ENCODE results near the gene APBA2.

APBA2 gene

DNA sequence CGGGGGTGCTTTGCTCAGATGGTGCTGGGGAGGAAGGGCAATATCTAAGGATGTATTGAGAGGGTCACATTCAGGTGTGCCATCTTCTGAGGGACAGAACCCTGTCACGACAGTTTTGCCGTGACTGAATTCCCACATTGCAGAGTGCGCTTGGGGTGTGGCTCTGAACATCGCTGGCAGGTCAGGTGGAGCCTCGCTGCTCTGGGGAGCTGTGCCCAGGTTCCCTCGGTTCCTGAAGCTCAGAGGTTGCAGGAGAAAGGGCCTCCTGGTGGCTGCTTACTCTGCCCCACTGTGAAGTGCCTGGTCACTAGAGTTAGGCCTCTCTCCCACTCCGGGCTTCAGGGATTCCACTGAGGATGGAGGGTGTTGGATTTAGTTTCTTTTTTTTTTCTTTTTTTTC, 51.5 kb downstream of the APBA2 start:
- Histone ChIP-seq H3K27ac (ENCODE audit: low read length, poor library complexity, severe bottlenecking) (no peak overlapping the region), H3K23ac (ENCODE audit: low read length in 2 of 2) (no peak overlapping the region), H3K4me3 (ENCODE audit: insufficient read depth in 1 of 2, low read depth in 1 of 2, low read length in 2 of 2) (no peak overlapping the region), H2BK120ac (ENCODE audit: low read depth, low read length) (no peak overlapping the region), H4K91ac (ENCODE audit: low read length) (no peak overlapping the region), H3K4me2 (ENCODE audit: low read length, poor library complexity, severe bottlenecking) (no peak overlapping the region), H3K18ac (ENCODE audit: low read depth in 1 of 2, low read length in 2 of 2) (no peak overlapping the region), H4K8ac (ENCODE audit: low read length) (peak overlapping the region; percentile 32), H2BK5ac (ENCODE audit: low read depth, low read length, poor library complexity, severe bottlenecking) (no peak overlapping the region), H3K36me3 (ENCODE audit: control insufficient read depth in 1 of 2, insufficient read depth in 2 of 2, low read depth in 1 of 2, low read length in 2 of 2) (no peaks in the 10 kb centered on the region), H2BK15ac (ENCODE audit: low read depth, poor library complexity, severe bottlenecking) (no peak overlapping the region), H3K79me1 (replicated peaks; ENCODE audit: low read length, poor library complexity, severe bottlenecking) (peaks cover 7% of the 10 kb centered on the region), H2AFZ (ENCODE audit: low read depth, low read length) (no peak overlapping the region), H3K14ac (ENCODE audit: low read length in 2 of 2) (peak overlapping the region in 1 of 2 experiments; percentile 13), H2AK5ac (ENCODE audit: low read length, severe bottlenecking) (no peak overlapping the region), H2BK12ac (ENCODE audit: low read length in 2 of 2) (peak overlapping the region in 1 of 2 experiments; percentile 57), H3K27me3 (ENCODE audit: control insufficient read depth in 1 of 2, insufficient read depth in 1 of 2, low read length in 2 of 2) (peaks cover 0 to 10% of the 10 kb centered on the region in 2 experiments), H3K9me3 (ENCODE audit: control insufficient read depth, low read length) (no peaks in the 10 kb centered on the region), H3K4me1 (ENCODE audit: control insufficient read depth, insufficient read depth, low read depth, low read length) (peaks cover 6% of the 10 kb centered on the region), H3K9ac (ENCODE audit: low read length) (no peak overlapping the region), H3K4ac (ENCODE audit: low read depth in 1 of 2, low read length in 2 of 2) (no peak overlapping the region)
- DNase-seq = no peak
- WGBS = 97% methylated on average over 6 of the region's 8 CpGs

DNA sequence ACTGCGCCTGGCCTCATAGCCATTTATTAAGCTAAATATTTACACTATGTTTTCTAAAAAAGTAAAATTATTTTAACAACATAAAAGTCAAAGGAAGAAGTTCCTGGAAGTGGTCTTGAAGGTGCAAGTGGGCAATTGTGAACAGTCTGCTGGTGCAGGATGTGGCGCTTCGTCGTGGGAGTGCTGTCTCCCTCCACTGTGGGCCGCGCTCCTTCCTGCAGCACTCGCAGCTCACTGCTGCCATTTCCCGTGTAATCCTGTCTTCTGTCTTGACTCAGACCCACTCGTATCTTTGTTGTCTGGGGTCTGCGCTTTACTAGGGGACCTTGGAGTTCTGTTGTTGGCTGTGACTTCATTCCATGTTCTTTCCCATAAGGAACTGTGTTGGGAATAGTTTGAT, 56.3 kb downstream of the APBA2 start:
- Histone ChIP-seq H3K9me3 (ENCODE audit: control insufficient read depth, low read length) (no peaks in the 10 kb centered on the region), H3K79me1 (replicated peaks; ENCODE audit: low read length, poor library complexity, severe bottlenecking) (peaks cover 2% of the 10 kb centered on the region), H2BK12ac (ENCODE audit: low read length in 2 of 2) (no peak overlapping the region), H3K23ac (ENCODE audit: low read length in 2 of 2) (no peak overlapping the region), H3K27me3 (ENCODE audit: control insufficient read depth in 1 of 2, insufficient read depth in 1 of 2, low read length in 2 of 2) (peaks cover 0 to 4% of the 10 kb centered on the region in 2 experiments), H3K4me1 (ENCODE audit: control insufficient read depth, insufficient read depth, low read depth, low read length) (peaks cover 6% of the 10 kb centered on the region), H3K36me3 (ENCODE audit: control insufficient read depth in 1 of 2, insufficient read depth in 2 of 2, low read depth in 1 of 2, low read length in 2 of 2) (peaks cover 0 to 3% of the 10 kb centered on the region in 2 experiments), H2AFZ (ENCODE audit: low read depth, low read length) (no peak overlapping the region), H4K91ac (ENCODE audit: low read length) (no peak overlapping the region), H2AK5ac (ENCODE audit: low read length, severe bottlenecking) (no peak overlapping the region), H2BK120ac (ENCODE audit: low read depth, low read length) (no peak overlapping the region), H2BK5ac (ENCODE audit: low read depth, low read length, poor library complexity, severe bottlenecking) (no peak overlapping the region), H3K9ac (ENCODE audit: low read length) (no peak overlapping the region), H3K18ac (ENCODE audit: low read depth in 1 of 2, low read length in 2 of 2) (no peak overlapping the region), H3K27ac (ENCODE audit: low read length, poor library complexity, severe bottlenecking) (no peak overlapping the region), H3K4me2 (ENCODE audit: low read length, poor library complexity, severe bottlenecking) (no peak overlapping the region), H2BK15ac (ENCODE audit: low read depth, poor library complexity, severe bottlenecking) (no peak overlapping the region), H3K14ac (ENCODE audit: low read length in 2 of 2) (no peak overlapping the region), H3K4ac (ENCODE audit: low read depth in 1 of 2, low read length in 2 of 2) (no peak overlapping the region), H4K8ac (ENCODE audit: low read length) (no peak overlapping the region), H3K4me3 (ENCODE audit: insufficient read depth in 1 of 2, low read depth in 1 of 2, low read length in 2 of 2) (no peak overlapping the region)
- 96% methylated on average over 9 of the region's 10 CpGs for WGBS
- DNase-seq = no peak

DNA sequence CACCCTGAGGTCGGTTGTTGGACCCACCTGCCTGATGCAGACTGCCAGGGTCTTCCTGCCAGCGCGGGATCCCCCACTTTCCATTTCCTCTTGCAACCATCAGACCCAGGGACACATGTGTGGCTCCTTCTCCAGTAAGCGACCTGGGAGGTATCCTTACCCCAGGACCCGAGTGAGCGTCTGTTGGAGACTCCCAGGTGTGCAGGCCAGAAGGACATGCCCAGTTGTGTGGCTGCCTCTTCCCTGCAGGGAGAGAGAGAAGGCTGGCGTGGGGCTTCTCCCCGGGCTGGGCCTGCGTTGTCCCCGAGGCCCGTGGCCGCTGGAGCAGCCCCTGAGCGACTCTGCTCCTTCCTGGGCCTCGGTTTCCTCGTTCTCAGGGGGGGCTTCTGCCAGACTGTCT, 56.8 kb downstream of the APBA2 start:
- Histone ChIP-seq H3K18ac (ENCODE audit: low read depth in 1 of 2, low read length in 2 of 2) (no peak overlapping the region), H2AK5ac (ENCODE audit: low read length, severe bottlenecking) (no peak overlapping the region), H3K4ac (ENCODE audit: low read depth in 1 of 2, low read length in 2 of 2) (no peak overlapping the region), H3K9ac (ENCODE audit: low read length) (no peak overlapping the region), H3K23ac (ENCODE audit: low read length in 2 of 2) (no peak overlapping the region), H3K14ac (ENCODE audit: low read length in 2 of 2) (no peak overlapping the region), H3K9me3 (ENCODE audit: control insufficient read depth, low read length) (no peaks in the 10 kb centered on the region), H2AFZ (ENCODE audit: low read depth, low read length) (no peak overlapping the region), H3K4me1 (ENCODE audit: control insufficient read depth, insufficient read depth, low read depth, low read length) (peaks cover 6% of the 10 kb centered on the region), H2BK15ac (ENCODE audit: low read depth, poor library complexity, severe bottlenecking) (no peak overlapping the region), H3K4me2 (ENCODE audit: low read length, poor library complexity, severe bottlenecking) (no peak overlapping the region), H3K79me1 (replicated peaks; ENCODE audit: low read length, poor library complexity, severe bottlenecking) (no peaks in the 10 kb centered on the region), H2BK12ac (ENCODE audit: low read length in 2 of 2) (no peak overlapping the region), H3K4me3 (ENCODE audit: insufficient read depth in 1 of 2, low read depth in 1 of 2, low read length in 2 of 2) (no peak overlapping the region), H4K8ac (ENCODE audit: low read length) (no peak overlapping the region), H2BK120ac (ENCODE audit: low read depth, low read length) (no peak overlapping the region), H4K91ac (ENCODE audit: low read length) (no peak overlapping the region), H3K36me3 (ENCODE audit: control insufficient read depth in 1 of 2, insufficient read depth in 2 of 2, low read depth in 1 of 2, low read length in 2 of 2) (peaks cover 0 to 3% of the 10 kb centered on the region in 2 experiments), H2BK5ac (ENCODE audit: low read depth, low read length, poor library complexity, severe bottlenecking) (no peak overlapping the region), H3K27ac (ENCODE audit: low read length, poor library complexity, severe bottlenecking) (no peak overlapping the region), H3K27me3 (ENCODE audit: control insufficient read depth in 1 of 2, insufficient read depth in 1 of 2, low read length in 2 of 2) (peaks cover 0 to 4% of the 10 kb centered on the region in 2 experiments)
- 95% methylated on average over 15 of the region's 15 CpGs for WGBS
- DNase-seq = no peak

DNA sequence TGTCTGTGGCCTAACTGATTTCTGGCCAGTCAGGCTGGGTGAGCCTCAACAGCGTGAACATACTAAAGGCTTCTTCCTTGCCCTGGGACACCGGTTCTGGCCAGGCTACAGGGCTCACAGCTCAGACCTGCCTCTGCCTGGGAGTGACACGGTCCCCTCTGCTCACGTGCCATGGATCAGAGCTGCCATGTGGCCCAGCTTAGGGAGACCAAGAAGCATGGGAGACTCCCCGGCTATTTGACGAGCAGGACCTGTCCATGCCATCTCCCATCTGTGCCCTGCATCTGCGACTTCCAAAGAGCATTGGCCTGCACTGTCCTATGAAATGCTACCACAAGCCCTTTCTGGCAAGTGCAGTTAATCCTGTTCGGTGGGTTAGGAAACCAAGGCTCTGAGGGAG, 57.4 kb downstream of the APBA2 start:
- Histone ChIP-seq H3K36me3 (ENCODE audit: control insufficient read depth in 1 of 2, insufficient read depth in 2 of 2, low read depth in 1 of 2, low read length in 2 of 2) (peaks cover 0 to 3% of the 10 kb centered on the region in 2 experiments), H3K79me1 (replicated peaks; ENCODE audit: low read length, poor library complexity, severe bottlenecking) (no peaks in the 10 kb centered on the region), H2BK15ac (ENCODE audit: low read depth, poor library complexity, severe bottlenecking) (no peak overlapping the region), H3K4me2 (ENCODE audit: low read length, poor library complexity, severe bottlenecking) (no peak overlapping the region), H2AFZ (ENCODE audit: low read depth, low read length) (no peak overlapping the region), H3K9me3 (ENCODE audit: control insufficient read depth, low read length) (no peaks in the 10 kb centered on the region), H3K18ac (ENCODE audit: low read depth in 1 of 2, low read length in 2 of 2) (no peak overlapping the region), H3K4ac (ENCODE audit: low read depth in 1 of 2, low read length in 2 of 2) (no peak overlapping the region), H2BK120ac (ENCODE audit: low read depth, low read length) (no peak overlapping the region), H3K9ac (ENCODE audit: low read length) (no peak overlapping the region), H2BK12ac (ENCODE audit: low read length in 2 of 2) (no peak overlapping the region), H4K8ac (ENCODE audit: low read length) (no peak overlapping the region), H3K4me3 (ENCODE audit: insufficient read depth in 1 of 2, low read depth in 1 of 2, low read length in 2 of 2) (no peak overlapping the region), H3K4me1 (ENCODE audit: control insufficient read depth, insufficient read depth, low read depth, low read length) (peaks cover 6% of the 10 kb centered on the region), H4K91ac (ENCODE audit: low read length) (peak overlapping the region; percentile 52), H3K14ac (ENCODE audit: low read length in 2 of 2) (no peak overlapping the region), H3K27me3 (ENCODE audit: control insufficient read depth in 1 of 2, insufficient read depth in 1 of 2, low read length in 2 of 2) (peaks cover 0 to 4% of the 10 kb centered on the region in 2 experiments), H3K27ac (ENCODE audit: low read length, poor library complexity, severe bottlenecking) (no peak overlapping the region), H2AK5ac (ENCODE audit: low read length, severe bottlenecking) (no peak overlapping the region), H3K23ac (ENCODE audit: low read length in 2 of 2) (no peak overlapping the region), H2BK5ac (ENCODE audit: low read depth, low read length, poor library complexity, severe bottlenecking) (no peak overlapping the region)
- no peak for DNase-seq
- 98% methylated on average over 8 of the region's 8 CpGs for WGBS
